Kidney epithelial cell (primary cell): Measurements from ENCODE around the gene USP21. TPM values are rescaled to one million over a fixed set of nuclear protein-coding genes. Genes with fewer than 3 reads are reported as not detected.

Experiments used
- DNase-seq: peaks from one replicate; pipeline ENCODE4 v3.0.0-alpha.2; 2010; ENCODE audit warnings: low read depth
- H3K27me3 ChIP-seq: 2 replicates; pipeline ENCODE4 v1.6.0; 2011; ENCODE audit warnings: low read length; ENCODE audit not compliant: control insufficient read depth, insufficient read depth
- H3K36me3 ChIP-seq: 2 replicates; pipeline ENCODE4 v1.5.1; 2011; ENCODE audit warnings: low read length; ENCODE audit not compliant: control insufficient read depth, insufficient read depth
- H3K4me3 ChIP-seq: 2 replicates; pipeline ENCODE4 v1.5.1; 2011; ENCODE audit warnings: low read depth, mild to moderate bottlenecking, control low read depth, low read length
- CTCF ChIP-seq: IDR thresholded peaks from 2 replicates; pipeline ENCODE4 v1.5.1; 2011; ENCODE audit warnings: mild to moderate bottlenecking, moderate library complexity, low read length, control low read depth, inconsistent platforms; ENCODE audit not compliant: insufficient read depth, poor library complexity, severe bottlenecking
- total RNA-seq: library from RNA; depleted of rRNA; stranded (reverse); fragments of >200 nt; gene quantifications from 2 replicates; pipeline ENCODE4 v1.2.3, GENCODE V29; 2015

USP21 gene
- total RNA-seq, 1 donor from 2014 or later: 10.5 TPM

GRCh38 chr1:161206411-161207140, 47.3 kb downstream of the USP21 start:
- no peak for DNase-seq
- no peak for TF ChIP-seq CTCF
- Histone ChIP-seq H3K27me3 (no peaks in the 10 kb centered on the region), H3K36me3 (peaks cover 4% of the 10 kb centered on the region), H3K4me3 (no peak overlapping the region)

GRCh38 chr1:161207173-161207572, 47.9 kb downstream of the USP21 start:
- DNase-seq: no peak
- Histone ChIP-seq H3K4me3 (no peak overlapping the region), H3K27me3 (no peaks in the 10 kb centered on the region), H3K36me3 (peaks cover 4% of the 10 kb centered on the region)
- no peak for TF ChIP-seq CTCF

GRCh38 chr1:161209790-161210409, 50.6 kb downstream of the USP21 start:
- no peak for DNase-seq
- H3K36me3 ChIP-seq: peaks cover 4% of the 10 kb centered on the region
- peak; percentile 95 for TF ChIP-seq CTCF
- no peak overlapping the region for H3K4me3 ChIP-seq
- H3K27me3 ChIP-seq: no peaks in the 10 kb centered on the region

- no peak overlapping the region for H3K4me3 ChIP-seq
- DNase-seq: no peak
- H3K36me3 ChIP-seq: peaks cover 1% of the 10 kb centered on the region
- no peak for TF ChIP-seq CTCF
- no peaks in the 10 kb centered on the region for H3K27me3 ChIP-seq
Measured at GRCh38 chr1:161214369-161214768, 55.1 kb downstream of the USP21 start.

GRCh38 chr1:161215076-161215475, 55.8 kb downstream of the USP21 start, which contains the start of gene FCER1G:
FCER1G (plus strand) TSS chr1:161215295; CDS start chr1:161215322, 27 bp downstream.
- Histone ChIP-seq H3K4me3 (no peak within 1 kb of the TSS), H3K36me3 (peaks cover 1% of the 10 kb centered on the region), H3K27me3 (no peaks in the 10 kb centered on the region)
- no peak for TF ChIP-seq CTCF
- DNase-seq: no peak

Other genes starting within 250 kb of the USP21 start
- gene ITLN2, start 204.7 kb upstream of the USP21 start, total RNA-seq: not detected in 2 replicates
- 81.7 and 87.0 TPM in 2 replicates for gene F11R, start 138.3 kb upstream of the USP21 start, total RNA-seq
- gene TSTD1, start 120.5 kb upstream of the USP21 start, total RNA-seq: 112 and 116 TPM in 2 replicates
- gene USF1, start 113.5 kb upstream of the USP21 start, total RNA-seq: 45.9 and 55.7 TPM in 2 replicates
- 0.07 and 0.42 TPM in 2 replicates for gene ARHGAP30, start 89.6 kb upstream of the USP21 start, total RNA-seq
- 13.1 and 13.6 TPM in 2 replicates for gene NECTIN4, start 69.9 kb upstream of the USP21 start, total RNA-seq
- 2.9 and 3.1 TPM in 2 replicates for gene KLHDC9, start 61.1 kb upstream of the USP21 start, total RNA-seq
- 98.4 and 132 TPM in 2 replicates for gene PFDN2, start 41.5 kb upstream of the USP21 start, total RNA-seq
- 28.7 and 35.8 TPM in 2 replicates for gene NIT1, start 41.4 kb upstream of the USP21 start, total RNA-seq
- gene DEDD, start 26.8 kb upstream of the USP21 start, total RNA-seq: 29.3 and 42.1 TPM in 2 replicates
- gene UFC1, start 5.5 kb upstream of the USP21 start, total RNA-seq: 59.6 and 85.0 TPM in 2 replicates
- gene PPOX, start 6.9 kb downstream of the USP21 start, total RNA-seq: 20.4 and 28.3 TPM in 2 replicates
- 39.4 and 45.7 TPM in 2 replicates for gene B4GALT3, start 18.0 kb downstream of the USP21 start, total RNA-seq
- gene ADAMTS4, start 39.6 kb downstream of the USP21 start, total RNA-seq: 0.21 and 0.33 TPM in 2 replicates
- gene NDUFS2, start 42.9 kb downstream of the USP21 start, total RNA-seq: 92.4 and 96.9 TPM in 2 replicates
- gene FCER1G, start 55.8 kb downstream of the USP21 start, total RNA-seq: not detected in 2 replicates
- not detected in 2 replicates for gene APOA2, start 64.1 kb downstream of the USP21 start, total RNA-seq
- gene TOMM40L, start 66.6 kb downstream of the USP21 start, total RNA-seq: 6.2 and 8.0 TPM in 2 replicates
- gene NR1I3, start 78.7 kb downstream of the USP21 start, total RNA-seq: not detected in 2 replicates
- not detected in 2 replicates for gene PCP4L1, start 99.2 kb downstream of the USP21 start, total RNA-seq
- gene MPZ, start 150.5 kb downstream of the USP21 start, total RNA-seq: 0.14 and 0.54 TPM in 2 replicates
- gene SDHC, start 154.9 kb downstream of the USP21 start, total RNA-seq: 42.8 and 47.0 TPM in 2 replicates
- not detected in 2 replicates for gene CFAP126, start 208.4 kb downstream of the USP21 start, total RNA-seq